Fibroblast of mammary gland (primary cell): Measurements from ENCODE around the gene STT3B.

Experiments
- DNase-seq: peaks from one replicate; pipeline ENCODE4 v3.0.0-alpha.2; 2010; ENCODE audit warnings: low read depth
- H3K4me3 ChIP-seq: 2 replicates; pipeline ENCODE4 v1.5.1; 2011; ENCODE audit warnings: low read depth, mild to moderate bottlenecking, low read length, moderate library complexity; ENCODE audit not compliant: control insufficient read depth
- CTCF ChIP-seq: conservative IDR thresholded peaks from 2 replicates; pipeline ENCODE4 v1.5.1; 2011; ENCODE audit warnings: low read depth, low read length, inconsistent platforms; ENCODE audit not compliant: control insufficient read depth, insufficient read depth

The STT3B gene

GRCh38 chr3:31624083-31624709 lies 91.5 kb downstream of the STT3B start:
- no peak for TF ChIP-seq CTCF
- no peak for DNase-seq
- H3K4me3 ChIP-seq, result no peak overlapping the region

- TF ChIP-seq CTCF, result no peak
- H3K4me3 ChIP-seq, result no peak overlapping the region
- DNase-seq, result no peak
Measured at GRCh38 chr3:31625358-31625757, 92.6 kb downstream of the STT3B start.

- no peak overlapping the region for H3K4me3 ChIP-seq
- TF ChIP-seq CTCF, result no peak
- DNase-seq, result no peak
Measured at GRCh38 chr3:31629054-31629453, 96.3 kb downstream of the STT3B start.

GRCh38 chr3:31634476-31634875 lies 101.8 kb downstream of the STT3B start:
- no peak for TF ChIP-seq CTCF
- peak; percentile 49 for DNase-seq
- no peak overlapping the region for H3K4me3 ChIP-seq

GRCh38 chr3:31635545-31635944 lies 102.8 kb downstream of the STT3B start:
- no peak for TF ChIP-seq CTCF
- DNase-seq, result no peak
- H3K4me3 ChIP-seq, result no peak overlapping the region

- no peak overlapping the region for H3K4me3 ChIP-seq
- no peak for TF ChIP-seq CTCF
- DNase-seq, result no peak
Measured at GRCh38 chr3:31636049-31636448, 103.3 kb downstream of the STT3B start.
